ENCODE data around the gene SUSD4.

GRCh38 chr1:223290397-223290796 is 73.6 kb downstream of the SUSD4 start:
- no peak for TF ChIP-seq CTCF (IDR thresholded peaks at IDR 0.05; ENCODE audit: extremely low read depth in 1 of 2, insufficient read depth in 1 of 2, low read depth in 1 of 2, low read length in 2 of 2)
- no peak for TF ChIP-seq POLR2A (IDR thresholded peaks at IDR 0.05; ENCODE audit: low read depth, low read length)
- no peak for TF ChIP-seq POLR2AphosphoS5 (IDR thresholded peaks at IDR 0.05; ENCODE audit: insufficient read depth, low read depth, low read length)
- no peak for TF ChIP-seq EZH2 (IDR thresholded peaks at IDR 0.05; ENCODE audit: borderline replicate concordance, low read depth, low read length, severe bottlenecking)
- TF ChIP-seq MAX (IDR thresholded peaks at IDR 0.05; ENCODE audit: insufficient read depth, insufficient read length), result no peak
- TF ChIP-seq MYC (IDR thresholded peaks at IDR 0.05; ENCODE audit: low read depth, low read length), result no peak
- no peak for TF ChIP-seq FOS (IDR thresholded peaks at IDR 0.05; ENCODE audit: borderline replicate concordance, insufficient read depth, low read length)
- TF ChIP-seq JUN (IDR thresholded peaks at IDR 0.05; ENCODE audit: borderline replicate concordance, insufficient read depth, insufficient read length, low read depth), result no peak
